A673 (cell line): ENCODE results near the gene SEC14L6.

Experiments used
- EZH2 ChIP-seq: fragments of 200-600 bp; sonication (generic); IDR thresholded peaks from 2 replicates; pipeline ENCODE4 v1.6.1; 2017; ENCODE audit warnings: borderline replicate concordance, low read depth, mild to moderate bottlenecking, mixed read lengths, antibody characterized with exemption, low read length; ENCODE audit not compliant: poor library complexity, severe bottlenecking
- TF ChIP-seq, protein P1 (sequence below): fragments of 300-800, 200-600 bp; sonication (generic); conservative IDR thresholded peaks from 2 replicates; pipeline ENCODE4 v1.5.1; 2017; ENCODE audit warnings: low read depth, mild to moderate bottlenecking, antibody characterized with exemption, low read length, moderate library complexity, mixed read lengths

DNA sequence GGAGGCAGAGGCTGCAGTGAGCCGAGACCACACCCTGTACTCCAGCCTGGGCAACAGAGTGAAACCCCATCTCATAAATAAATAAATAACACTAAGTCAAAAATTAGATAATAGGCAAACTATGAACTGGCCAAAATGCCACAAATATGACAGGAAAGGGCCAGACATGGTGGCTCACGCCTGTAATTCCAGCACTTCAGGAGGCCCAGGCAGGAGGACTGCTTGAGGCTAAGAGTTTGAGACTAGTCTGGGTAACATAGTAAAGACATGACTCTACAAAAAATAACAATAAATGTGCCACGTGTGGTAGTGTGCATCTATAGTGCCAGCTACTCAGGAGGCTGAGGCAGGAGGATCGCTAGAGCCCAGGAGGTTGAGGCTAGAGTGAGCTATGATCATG, 19.9 kb downstream of the SEC14L6 start:
- TF ChIP-seq, protein P1, sequence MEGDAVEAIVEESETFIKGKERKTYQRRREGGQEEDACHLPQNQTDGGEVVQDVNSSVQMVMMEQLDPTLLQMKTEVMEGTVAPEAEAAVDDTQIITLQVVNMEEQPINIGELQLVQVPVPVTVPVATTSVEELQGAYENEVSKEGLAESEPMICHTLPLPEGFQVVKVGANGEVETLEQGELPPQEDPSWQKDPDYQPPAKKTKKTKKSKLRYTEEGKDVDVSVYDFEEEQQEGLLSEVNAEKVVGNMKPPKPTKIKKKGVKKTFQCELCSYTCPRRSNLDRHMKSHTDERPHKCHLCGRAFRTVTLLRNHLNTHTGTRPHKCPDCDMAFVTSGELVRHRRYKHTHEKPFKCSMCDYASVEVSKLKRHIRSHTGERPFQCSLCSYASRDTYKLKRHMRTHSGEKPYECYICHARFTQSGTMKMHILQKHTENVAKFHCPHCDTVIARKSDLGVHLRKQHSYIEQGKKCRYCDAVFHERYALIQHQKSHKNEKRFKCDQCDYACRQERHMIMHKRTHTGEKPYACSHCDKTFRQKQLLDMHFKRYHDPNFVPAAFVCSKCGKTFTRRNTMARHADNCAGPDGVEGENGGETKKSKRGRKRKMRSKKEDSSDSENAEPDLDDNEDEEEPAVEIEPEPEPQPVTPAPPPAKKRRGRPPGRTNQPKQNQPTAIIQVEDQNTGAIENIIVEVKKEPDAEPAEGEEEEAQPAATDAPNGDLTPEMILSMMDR = no peak
- no peak for TF ChIP-seq EZH2
